IPS DF 6.9 (cell line): ENCODE data around the gene KLK5.
A peak's percentile ranks its signal among the peaks of the same experiment; 100 is the strongest.

Experiments used
- DNase-seq: peaks from one replicate; pipeline ENCODE4 v3.0.0-alpha.2; 2013; ENCODE audit warnings: low read depth, low spot score
- H3K27ac ChIP-seq: one replicate; pipeline ENCODE4 v1.5.1; 2013; ENCODE audit warnings: low read length, control low read depth
- H3K27me3 ChIP-seq: 2 replicates; pipeline ENCODE4 v1.6.1; 2013; ENCODE audit warnings: mild to moderate bottlenecking, low read length; ENCODE audit not compliant: control insufficient read depth, insufficient read depth
- H3K36me3 ChIP-seq: 2 replicates; pipeline ENCODE4 v1.6.1; 2013; ENCODE audit warnings: low read length; ENCODE audit not compliant: control insufficient read depth, insufficient read depth
- H3K4me1 ChIP-seq: 2 replicates; pipeline ENCODE4 v1.6.1; 2013; ENCODE audit warnings: low read length; ENCODE audit not compliant: control insufficient read depth, insufficient read depth
- H3K4me3 ChIP-seq: 2 replicates; pipeline ENCODE4 v1.5.1; 2013; ENCODE audit warnings: mild to moderate bottlenecking, low read length
- H3K9me3 ChIP-seq: 2 replicates; pipeline ENCODE4 v1.6.1; 2013; ENCODE audit warnings: low read length, inconsistent platforms; ENCODE audit not compliant: control insufficient read depth, insufficient read depth
- WGBS: extraction: QIAGEN DNeasy Blood & Tissue Kit; methylation state at CpG from one replicate; pipeline ENCODE4 v1.1.7; 2013; ENCODE audit warnings: mixed read lengths, missing lambda C conversion rate; ENCODE audit not compliant: insufficient read length, insufficient coverage; 5-methylcytosine and 5-hydroxymethylcytosine counted together

Gene KLK5

GRCh38 chr19:50922317-50922853, 30.5 kb downstream of the KLK5 start:
- peak; percentile 88 for DNase-seq
- Histone ChIP-seq H3K36me3 (no peaks in the 10 kb centered on the region), H3K4me1 (no peaks in the 10 kb centered on the region), H3K4me3 (no peak overlapping the region), H3K9me3 (no peaks in the 10 kb centered on the region), H3K27me3 (no peaks in the 10 kb centered on the region), H3K27ac (no peak overlapping the region)
- WGBS = no CpG with 5 or more reads among the region's 21 CpGs

DNA sequence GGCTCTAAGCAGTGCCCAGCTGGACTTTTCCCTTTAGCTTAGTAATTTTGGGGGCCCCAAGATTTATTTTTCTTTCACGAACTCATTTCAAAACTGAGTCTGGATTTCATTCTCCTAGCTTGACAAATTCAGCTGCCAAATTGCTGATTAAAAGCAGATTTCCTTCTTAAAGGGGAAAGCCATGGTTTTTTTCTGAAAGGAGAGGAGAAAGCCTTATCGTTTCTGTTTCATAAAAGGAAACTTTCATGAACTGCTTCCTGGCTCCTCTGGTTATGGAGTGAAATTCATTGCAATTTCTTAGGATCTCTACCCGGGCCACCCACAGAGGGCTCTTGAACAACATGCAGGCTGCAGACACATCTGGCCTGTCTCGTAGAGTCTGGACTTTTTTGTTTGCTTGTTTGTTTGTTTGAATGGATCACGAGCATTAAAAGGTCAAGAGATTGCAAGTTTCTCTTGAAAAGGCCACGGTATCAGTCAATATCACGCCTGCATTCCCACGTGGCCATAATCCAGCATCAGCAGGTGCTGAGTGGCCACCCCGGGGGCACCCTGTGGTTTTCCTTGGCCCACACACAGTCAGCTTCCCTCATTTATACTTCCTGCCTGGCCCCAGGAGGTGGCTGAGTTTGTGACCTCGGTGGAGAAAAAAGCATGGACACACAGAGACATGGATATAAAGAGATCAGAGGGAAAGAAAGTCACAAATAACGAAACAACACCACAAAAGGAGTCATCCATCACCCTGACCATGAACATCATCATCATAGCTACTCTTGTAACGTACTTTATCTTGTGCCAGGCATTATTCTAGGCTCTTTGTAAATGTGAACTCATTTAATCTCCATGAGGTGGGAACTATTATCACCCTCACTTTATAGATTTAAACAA, 31.2 kb downstream of the KLK5 start:
- Histone ChIP-seq H3K27ac (no peak overlapping the region), H3K4me3 (no peak overlapping the region), H3K27me3 (no peaks in the 10 kb centered on the region), H3K36me3 (no peaks in the 10 kb centered on the region), H3K4me1 (no peaks in the 10 kb centered on the region), H3K9me3 (no peaks in the 10 kb centered on the region)
- no CpG with 5 or more reads among the region's 12 CpGs for whole genome bisulfite sequencing
- DNase-seq = no peak

DNA sequence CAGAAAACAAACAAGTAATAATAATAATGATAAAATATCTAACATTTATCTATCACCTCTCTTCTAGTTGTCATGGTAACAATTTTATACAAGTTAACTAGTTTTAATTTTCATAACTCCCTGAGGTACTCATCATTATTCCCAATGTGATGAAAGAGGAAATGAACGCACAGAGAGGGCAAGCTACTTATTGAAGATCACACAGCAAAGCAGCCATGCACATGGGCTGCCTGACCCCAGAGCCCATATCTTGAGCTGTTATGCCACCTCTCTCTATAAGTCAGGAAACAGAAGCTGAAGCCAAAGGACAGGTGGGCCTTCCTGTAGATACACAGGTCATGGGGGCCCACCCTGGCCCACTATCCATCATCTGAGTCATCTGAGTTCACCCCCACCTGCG, 36.8 kb downstream of the KLK5 start:
- peaks cover 7% of the 10 kb centered on the region; the same call in 1 of the 2 replicates for H3K27me3 ChIP-seq
- no CpG with 5 or more reads among the region's 2 CpGs for WGBS

GRCh38 chr19:50912727-50913716, 39.8 kb downstream of the KLK5 start:
- no CpG with 5 or more reads among the region's 29 CpGs for WGBS
- no peak for DNase-seq
- H3K4me3 ChIP-seq = no peak overlapping the region
- H3K27ac ChIP-seq = no peak overlapping the region
- H3K9me3 ChIP-seq = no peaks in the 10 kb centered on the region
- no peaks in the 10 kb centered on the region for H3K36me3 ChIP-seq
- H3K4me1 ChIP-seq = no peaks in the 10 kb centered on the region
- H3K27me3 ChIP-seq = peaks cover 8% of the 10 kb centered on the region; the same call in 1 of the 2 replicates

More for the DNA sequence above, 36.8 kb downstream of the KLK5 start:
- Histone ChIP-seq H3K9me3 (no peaks in the 10 kb centered on the region), H3K4me3 (no peak overlapping the region), H3K4me1 (no peaks in the 10 kb centered on the region), H3K27ac (no peak overlapping the region), H3K36me3 (no peaks in the 10 kb centered on the region)
- no peak for DNase-seq

GRCh38 chr19:50912102-50912599, 40.7 kb downstream of the KLK5 start:
- H3K36me3 ChIP-seq = no peaks in the 10 kb centered on the region
- peaks cover 8% of the 10 kb centered on the region; the same call in 1 of the 2 replicates for H3K27me3 ChIP-seq
- no peak overlapping the region for H3K4me3 ChIP-seq
- no peak overlapping the region for H3K27ac ChIP-seq
- DNase-seq = no peak
- WGBS = no CpG with 5 or more reads among the region's 21 CpGs
- H3K9me3 ChIP-seq = no peaks in the 10 kb centered on the region
- H3K4me1 ChIP-seq = no peaks in the 10 kb centered on the region

DNA sequence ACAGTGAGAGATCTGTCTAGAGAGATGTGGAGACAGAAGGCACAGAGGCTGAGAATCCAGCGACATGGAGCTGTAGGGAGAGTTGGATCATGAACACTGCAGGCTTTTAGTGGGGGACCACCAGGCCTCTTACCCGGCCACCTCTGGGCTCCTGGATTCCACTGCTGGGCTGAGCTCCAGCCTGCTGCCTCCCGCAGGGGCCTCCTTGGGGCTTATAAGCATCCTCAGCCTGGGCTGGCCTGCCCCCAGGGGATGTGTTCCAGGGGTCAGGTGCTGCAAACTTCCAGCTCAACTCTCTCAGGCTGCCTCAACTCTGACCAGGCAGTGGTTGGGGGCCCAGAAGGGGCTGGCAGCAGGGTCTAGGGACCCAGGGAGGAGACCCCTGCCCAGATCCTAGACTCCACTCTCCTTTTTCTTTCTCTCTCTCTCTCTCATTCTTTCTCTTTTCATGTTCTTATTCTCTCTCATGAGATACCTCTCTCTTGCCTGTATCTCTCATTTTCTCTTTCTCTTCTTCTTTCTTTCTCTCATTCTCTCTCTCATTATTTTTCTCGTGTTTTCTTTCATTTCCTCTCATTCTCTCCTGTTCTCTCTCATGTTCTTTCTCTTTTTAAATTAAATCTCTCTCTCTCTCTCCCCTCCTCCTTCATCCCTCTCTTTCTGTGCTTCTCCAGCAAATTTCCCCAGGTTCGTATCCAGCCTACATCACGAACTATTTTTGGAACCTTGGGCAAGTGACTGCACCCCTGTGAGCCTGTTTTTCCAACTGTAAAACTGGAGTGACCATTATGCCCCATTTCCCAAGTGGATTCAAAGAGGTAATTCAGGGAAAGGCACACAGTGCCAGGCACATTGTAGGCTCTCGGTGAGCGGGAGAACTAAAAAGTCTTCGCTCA, 41.4 kb downstream of the KLK5 start, which contains the start of gene KLK4:
TSS of gene KLK4 (minus strand) at position 190 of the 896 bp plus-strand sequence. CDS start 657 bp downstream, outside the sequence.
- no peak within 1 kb of the TSS for H3K4me3 ChIP-seq
- no peak for DNase-seq
- H3K27ac ChIP-seq = no peak within 1 kb of the TSS
- WGBS = 100% methylated on average over 1 of the region's 9 CpGs
- no peaks in the 10 kb centered on the region for H3K9me3 ChIP-seq
- no peaks in the 10 kb centered on the region for H3K4me1 ChIP-seq
- no peaks in the 10 kb centered on the region for H3K36me3 ChIP-seq
- H3K27me3 ChIP-seq = peaks cover 8% of the 10 kb centered on the region; the same call in 1 of the 2 replicates

DNA sequence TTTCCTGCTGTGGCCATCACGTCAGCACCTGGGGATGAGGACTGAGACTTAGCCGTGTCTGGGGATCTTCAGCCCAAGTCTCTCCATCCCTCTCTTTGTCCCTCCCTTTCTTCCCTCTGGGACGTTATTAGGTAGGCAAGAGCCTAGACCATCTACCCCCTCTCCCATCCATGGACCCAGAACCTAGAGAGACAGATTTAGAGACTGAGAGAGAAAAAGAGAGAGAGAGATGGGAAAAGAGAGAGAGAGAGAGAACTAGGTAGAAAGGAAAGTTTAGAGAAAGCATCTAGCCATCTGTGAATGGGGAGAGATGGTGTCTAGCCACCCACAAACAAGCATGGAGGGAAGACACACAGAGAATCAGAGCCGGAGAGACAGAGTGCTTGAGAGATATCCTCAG, 42.1 kb downstream of the KLK5 start:
- H3K27ac ChIP-seq = no peak overlapping the region
- no peak overlapping the region for H3K4me3 ChIP-seq
- WGBS = no CpG with 5 or more reads among the region's 4 CpGs
- no peaks in the 10 kb centered on the region for H3K4me1 ChIP-seq
- H3K9me3 ChIP-seq = no peaks in the 10 kb centered on the region
- no peaks in the 10 kb centered on the region for H3K36me3 ChIP-seq
- H3K27me3 ChIP-seq = peaks cover 8% of the 10 kb centered on the region; the same call in 1 of the 2 replicates
- DNase-seq = no peak

GRCh38 chr19:50909240-50910070, 43.4 kb downstream of the KLK5 start:
- Histone ChIP-seq H3K4me3 (peak overlapping the region; percentile 45; the same call in 1 of the 2 replicates), H3K27me3 (peaks cover 8% of the 10 kb centered on the region; the same call in 1 of the 2 replicates)

DNA sequence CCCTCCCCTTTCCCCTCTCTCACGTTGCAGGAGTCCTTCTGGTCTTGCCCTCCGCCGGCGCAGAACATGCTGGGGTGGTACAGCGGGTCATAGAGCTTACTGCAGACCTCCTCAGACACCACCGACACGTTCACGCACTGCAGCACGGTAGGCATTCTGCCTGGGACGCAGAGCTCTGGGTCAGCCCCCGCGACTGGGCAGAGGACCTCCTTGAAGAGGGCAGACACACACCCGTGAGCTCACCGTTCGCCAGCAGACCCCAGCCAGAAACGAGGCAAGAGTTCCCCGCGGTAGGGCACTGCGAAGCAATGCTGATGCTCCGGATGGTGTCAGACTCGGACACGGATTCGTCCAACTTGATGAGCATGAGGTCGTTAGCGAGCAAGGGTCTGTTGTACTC, 44.5 kb downstream of the KLK5 start:
- no peaks in the 10 kb centered on the region for H3K9me3 ChIP-seq
- H3K4me1 ChIP-seq = no peaks in the 10 kb centered on the region
- no peaks in the 10 kb centered on the region for H3K36me3 ChIP-seq
- H3K27me3 ChIP-seq = peaks cover 8% of the 10 kb centered on the region; the same call in 1 of the 2 replicates
- no peak for DNase-seq
- no CpG with 5 or more reads among the region's 25 CpGs for WGBS
- no peak overlapping the region for H3K27ac ChIP-seq
- H3K4me3 ChIP-seq = no peak overlapping the region

More at GRCh38 chr19:50909240-50910070, 43.4 kb downstream of the KLK5 start:
- H3K4me1 ChIP-seq = no peaks in the 10 kb centered on the region
- WGBS = no CpG with 5 or more reads among the region's 36 CpGs
- peak; percentile 77 for DNase-seq
- no peaks in the 10 kb centered on the region for H3K36me3 ChIP-seq
- H3K9me3 ChIP-seq = no peaks in the 10 kb centered on the region
- H3K27ac ChIP-seq = no peak overlapping the region
